Duodenal mucosa (tissue), 2 donors: ENCODE measurements around the gene IGF1.

Experiments used
- H3K27ac ChIP-seq: one replicate; pipeline ENCODE4 v1.7.0; 2013; ENCODE audit warnings: low read depth, low read length
- H3K27me3 ChIP-seq, 2 donors: one replicate each; pipeline ENCODE4 v1.7.0; 2013; ENCODE audit warnings: low read length in 2 of 2, control low read depth in 1 of 2; ENCODE audit not compliant: insufficient read depth in 2 of 2, control insufficient read depth in 1 of 2
- H3K36me3 ChIP-seq, 2 donors: one replicate each; pipeline ENCODE4 v1.7.0; 2013; ENCODE audit warnings: low read length in 2 of 2, control low read depth in 1 of 2; ENCODE audit not compliant: insufficient read depth in 2 of 2, control insufficient read depth in 1 of 2
- H3K4me1 ChIP-seq, 2 donors: one replicate each; pipeline ENCODE4 v1.7.0; 2013; ENCODE audit warnings: low read length in 2 of 2, control low read depth in 1 of 2; ENCODE audit not compliant: insufficient read depth in 2 of 2, control insufficient read depth in 1 of 2
- H3K4me3 ChIP-seq, 2 donors: one replicate each; pipeline ENCODE4 v1.7.0; 2013; ENCODE audit warnings: low read length in 2 of 2, low read depth in 1 of 2
- H3K9ac ChIP-seq, 2 donors: one replicate each; pipeline ENCODE4 v1.7.0; 2013; ENCODE audit warnings: low read length in 2 of 2, low read depth in 1 of 2
- H3K9me3 ChIP-seq, 2 donors: one replicate each; pipeline ENCODE4 v1.7.0; 2013; ENCODE audit warnings: low read length in 2 of 2, control low read depth in 1 of 2; ENCODE audit not compliant: control insufficient read depth in 1 of 2

Gene IGF1

GRCh38 chr12:102421802-102422583, 58.4 kb downstream of the IGF1 start:
- no peak overlapping the region for H3K27ac ChIP-seq
- no peaks in the 10 kb centered on the region for H3K36me3 ChIP-seq
- no peaks in the 10 kb centered on the region for H3K4me1 ChIP-seq
- no peaks in the 10 kb centered on the region for H3K27me3 ChIP-seq
- H3K9ac ChIP-seq = no peak overlapping the region
- H3K9me3 ChIP-seq = no peaks in the 10 kb centered on the region
- no peak overlapping the region for H3K4me3 ChIP-seq

DNA sequence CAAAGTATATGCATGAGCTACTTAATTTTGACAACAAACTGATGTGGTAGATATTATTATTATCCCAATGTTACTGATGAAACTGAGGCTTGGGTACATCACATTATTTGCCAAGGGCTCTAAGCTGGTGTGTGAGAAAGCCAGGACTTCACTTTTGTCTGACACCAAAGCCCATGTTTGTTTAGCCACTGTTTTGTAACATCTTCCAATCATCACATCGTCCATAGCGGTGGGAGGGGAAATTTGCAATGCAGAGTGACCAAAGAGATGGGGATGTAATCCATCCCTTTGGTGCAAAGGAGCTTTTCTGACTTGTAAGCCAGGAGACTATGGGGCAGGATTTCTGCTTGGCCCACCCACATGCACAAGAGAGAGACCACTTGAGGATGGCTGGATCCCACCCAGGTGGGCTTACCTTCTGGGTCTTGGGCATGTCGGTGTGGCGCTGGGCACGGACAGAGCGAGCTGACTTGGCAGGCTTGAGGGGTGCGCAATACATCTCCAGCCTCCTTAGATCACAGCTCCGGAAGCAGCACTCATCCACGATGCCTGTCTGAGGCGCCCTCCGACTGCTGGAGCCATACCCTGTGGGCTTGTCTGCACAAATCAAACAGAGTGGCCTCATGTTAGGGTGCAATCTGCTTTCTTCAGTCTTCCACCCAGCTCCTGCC, 61.1 kb downstream of the IGF1 start:
- no peak overlapping the region for H3K27ac ChIP-seq
- no peak overlapping the region for H3K4me3 ChIP-seq
- no peak overlapping the region for H3K9ac ChIP-seq

DNA sequence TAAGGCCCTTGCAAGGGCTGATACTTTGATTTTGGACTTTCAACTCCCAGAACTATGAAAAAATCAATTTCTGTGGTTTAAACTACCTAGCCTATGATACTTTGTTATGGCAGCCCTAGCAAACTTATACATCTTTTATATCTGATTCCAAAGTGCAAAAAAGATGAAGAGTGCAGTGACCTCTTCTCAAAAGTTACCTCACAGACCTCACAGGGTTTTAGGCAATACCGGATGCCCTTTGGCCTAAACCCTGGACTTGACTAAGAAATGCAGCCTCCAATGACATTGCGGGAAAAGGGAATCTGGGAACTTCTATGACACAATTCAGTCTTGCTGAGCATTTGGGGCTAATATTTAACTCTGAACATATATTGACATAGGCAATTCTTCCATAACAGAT, 63.3 kb downstream of the IGF1 start:
- H3K4me1 ChIP-seq = no peaks in the 10 kb centered on the region

More for the DNA sequence above, 61.1 kb downstream of the IGF1 start:
- Histone ChIP-seq H3K36me3 (no peaks in the 10 kb centered on the region), H3K27me3 (no peaks in the 10 kb centered on the region), H3K4me1 (no peaks in the 10 kb centered on the region), H3K9me3 (no peaks in the 10 kb centered on the region)

DNA sequence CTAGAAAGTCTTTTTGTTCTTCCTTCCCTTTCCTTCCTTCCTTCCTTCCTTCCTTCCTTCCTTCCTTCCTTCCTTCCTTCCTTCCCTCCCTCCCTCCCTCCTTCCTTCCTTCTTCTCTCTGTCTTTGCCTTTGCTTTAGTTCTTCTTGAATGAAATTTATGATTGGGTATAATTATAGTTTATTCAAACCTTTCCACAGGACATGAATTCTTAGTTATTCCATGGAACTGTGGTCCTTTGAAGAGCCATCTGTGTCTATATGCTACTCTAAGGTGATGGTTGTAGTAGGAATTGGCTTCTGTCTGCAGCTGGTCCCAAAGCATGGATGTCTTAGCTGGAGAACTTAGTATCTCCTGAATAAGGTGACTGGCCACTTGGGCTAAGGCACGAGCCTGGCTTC, 64.8 kb downstream of the IGF1 start:
- Histone ChIP-seq H3K9ac (no peak overlapping the region), H3K27me3 (no peaks in the 10 kb centered on the region), H3K4me3 (no peak overlapping the region), H3K4me1 (no peaks in the 10 kb centered on the region), H3K36me3 (no peaks in the 10 kb centered on the region), H3K27ac (no peak overlapping the region), H3K9me3 (no peaks in the 10 kb centered on the region)

More for the DNA sequence above, 63.3 kb downstream of the IGF1 start:
- Histone ChIP-seq H3K9ac (no peak overlapping the region), H3K27ac (no peak overlapping the region), H3K4me3 (no peak overlapping the region), H3K9me3 (no peaks in the 10 kb centered on the region), H3K27me3 (no peaks in the 10 kb centered on the region), H3K36me3 (no peaks in the 10 kb centered on the region)

DNA sequence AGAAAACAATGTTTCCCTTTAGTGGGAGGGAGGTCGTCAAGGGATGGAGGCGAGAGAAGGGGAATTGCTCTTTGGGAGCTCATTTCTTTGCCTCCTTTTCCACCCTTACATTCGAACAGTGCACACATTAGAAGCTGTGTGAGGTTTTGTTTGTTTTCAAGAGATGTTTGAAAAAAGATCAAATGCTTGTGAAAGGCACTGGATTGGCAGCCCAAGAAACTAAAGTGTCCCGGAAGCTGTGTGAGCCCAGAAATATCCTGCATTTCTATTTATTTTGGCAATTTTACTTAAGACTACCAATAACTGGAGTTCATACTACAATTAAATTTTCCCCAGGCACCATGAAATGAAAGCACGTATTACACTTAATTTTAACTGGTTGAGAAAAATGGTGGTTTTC, 67.0 kb downstream of the IGF1 start:
- no peaks in the 10 kb centered on the region for H3K9me3 ChIP-seq
- H3K27ac ChIP-seq = no peak overlapping the region
- H3K9ac ChIP-seq = no peak overlapping the region
- no peaks in the 10 kb centered on the region for H3K36me3 ChIP-seq
- no peak overlapping the region for H3K4me3 ChIP-seq
- H3K27me3 ChIP-seq = no peaks in the 10 kb centered on the region
- H3K4me1 ChIP-seq = no peaks in the 10 kb centered on the region

DNA sequence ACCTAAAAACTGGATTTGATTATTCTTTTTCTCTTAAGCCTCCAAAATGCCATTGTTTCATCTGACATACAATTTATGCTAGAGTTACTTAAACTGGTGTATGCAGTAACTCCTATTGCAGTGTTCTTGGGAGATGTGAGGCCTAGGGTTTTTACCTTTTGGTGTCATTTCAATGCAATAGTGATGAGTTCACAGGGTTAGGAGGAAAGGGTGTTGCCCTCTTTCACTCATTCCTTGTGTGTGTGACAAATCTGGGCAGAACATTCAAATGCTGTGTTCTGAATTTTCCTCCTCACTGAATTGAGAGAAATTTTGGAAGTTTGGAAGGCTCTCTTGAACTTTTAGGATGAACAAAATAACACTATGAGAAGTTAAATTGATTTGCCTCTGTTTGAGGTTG, 69.9 kb downstream of the IGF1 start:
- Histone ChIP-seq H3K36me3 (no peaks in the 10 kb centered on the region), H3K9me3 (no peaks in the 10 kb centered on the region), H3K27ac (no peak overlapping the region), H3K27me3 (no peaks in the 10 kb centered on the region), H3K9ac (no peak overlapping the region), H3K4me1 (no peaks in the 10 kb centered on the region), H3K4me3 (no peak overlapping the region)

DNA sequence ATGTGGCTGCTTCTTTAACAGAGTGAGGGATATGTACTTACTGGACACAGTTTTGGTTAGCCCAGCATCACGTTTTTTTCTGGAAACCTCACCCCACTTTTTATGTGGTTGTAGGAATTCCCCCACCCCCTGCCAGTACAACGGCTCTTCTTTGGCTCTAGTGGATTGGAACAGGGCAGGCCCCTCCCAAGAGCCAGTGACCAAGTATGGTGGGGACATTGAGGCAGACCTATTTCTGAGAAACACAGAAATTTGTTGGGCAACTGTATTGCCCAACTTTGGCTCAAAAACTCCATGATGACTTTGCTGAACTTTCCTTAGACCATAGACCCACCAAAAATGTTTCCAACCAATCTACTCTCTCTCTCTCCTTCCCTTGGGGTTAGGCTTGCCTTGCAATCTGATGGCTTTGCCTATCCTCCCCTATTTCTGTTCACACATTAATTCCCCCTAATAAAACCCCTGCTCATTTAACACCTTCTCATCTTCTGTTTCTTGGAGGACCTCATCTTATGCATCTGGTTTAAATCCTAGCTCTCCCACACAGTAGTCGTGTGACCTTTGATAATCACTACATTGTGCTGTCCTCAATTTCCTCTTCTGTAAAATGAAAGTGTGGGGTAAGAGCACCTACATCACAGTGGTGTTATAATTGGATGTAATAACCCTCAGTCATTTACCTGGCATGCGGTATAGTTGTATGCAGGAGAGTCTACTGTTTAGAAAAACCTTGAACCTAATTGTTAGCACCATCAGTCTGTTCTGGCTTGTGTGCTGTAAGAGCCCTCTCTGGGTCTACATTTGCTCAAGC, 71.7 kb downstream of the IGF1 start:
- no peaks in the 10 kb centered on the region for H3K4me1 ChIP-seq
- H3K27me3 ChIP-seq = no peaks in the 10 kb centered on the region
- H3K9ac ChIP-seq = no peak overlapping the region
- H3K9me3 ChIP-seq = no peaks in the 10 kb centered on the region
- no peak overlapping the region for H3K4me3 ChIP-seq
- H3K36me3 ChIP-seq = no peaks in the 10 kb centered on the region
- no peak overlapping the region for H3K27ac ChIP-seq

GRCh38 chr12:102407776-102408486, 72.4 kb downstream of the IGF1 start:
- Histone ChIP-seq H3K9ac (no peak overlapping the region), H3K4me1 (no peaks in the 10 kb centered on the region), H3K36me3 (no peaks in the 10 kb centered on the region), H3K9me3 (no peaks in the 10 kb centered on the region), H3K4me3 (no peak overlapping the region), H3K27ac (no peak overlapping the region), H3K27me3 (no peaks in the 10 kb centered on the region)

GRCh38 chr12:102406033-102406584, 74.3 kb downstream of the IGF1 start:
- Histone ChIP-seq H3K27me3 (no peaks in the 10 kb centered on the region), H3K4me1 (no peaks in the 10 kb centered on the region), H3K4me3 (no peak overlapping the region), H3K27ac (no peak overlapping the region), H3K9me3 (no peaks in the 10 kb centered on the region), H3K9ac (no peak overlapping the region), H3K36me3 (no peaks in the 10 kb centered on the region)
